ENCODE data around the gene ULK4.
"Not testable (repeated sequence)": the region's sequence is repeated elsewhere in the genome, so short reads cannot be mapped to it uniquely, and the experiment has no call there.

ULK4 gene

GRCh38 chr3:41932464-41932863 lies 29.4 kb downstream of the ULK4 start:
- no peak overlapping the region for H3K27ac Mint-ChIP-seq
- peaks cover 13% of the 10 kb centered on the region for H3K36me3 Mint-ChIP-seq (ENCODE audit: low read depth)
- H3K9me3 Mint-ChIP-seq = no peaks in the 10 kb centered on the region
- H3K27me3 Mint-ChIP-seq (ENCODE audit: low read depth) = no peaks in the 10 kb centered on the region
- no peaks in the 10 kb centered on the region for H3K4me1 Mint-ChIP-seq (ENCODE audit: low read depth)
- no peak overlapping the region for H3K4me3 Mint-ChIP-seq
- DNase-seq (ENCODE audit: low spot score) = no peak

- Mint-ChIP-seq H3K9me3 (no peaks in the 10 kb centered on the region), H3K4me1 (ENCODE audit: low read depth) (no peaks in the 10 kb centered on the region), H3K4me3 (no peak overlapping the region), H3K36me3 (ENCODE audit: low read depth) (no peaks in the 10 kb centered on the region), H3K27me3 (ENCODE audit: low read depth) (no peaks in the 10 kb centered on the region), H3K27ac (no peak overlapping the region)
- no peak for DNase-seq (ENCODE audit: low spot score)
Measured at GRCh38 chr3:41920406-41920965, 41.4 kb downstream of the ULK4 start.

- Mint-ChIP-seq H3K4me3 (no peak overlapping the region), H3K27me3 (ENCODE audit: low read depth) (no peaks in the 10 kb centered on the region), H3K36me3 (ENCODE audit: low read depth) (peaks cover 6% of the 10 kb centered on the region), H3K9me3 (no peaks in the 10 kb centered on the region), H3K4me1 (ENCODE audit: low read depth) (no peaks in the 10 kb centered on the region), H3K27ac (no peak overlapping the region)
- DNase-seq (ENCODE audit: low spot score) = no peak
Measured at GRCh38 chr3:41915353-41915752, 46.5 kb downstream of the ULK4 start.

- Mint-ChIP-seq H3K4me3 (no peak overlapping the region), H3K36me3 (ENCODE audit: low read depth) (peaks cover 7% of the 10 kb centered on the region), H3K27me3 (ENCODE audit: low read depth) (no peaks in the 10 kb centered on the region), H3K9me3 (no peaks in the 10 kb centered on the region), H3K4me1 (ENCODE audit: low read depth) (no peaks in the 10 kb centered on the region), H3K27ac (no peak overlapping the region)
- DNase-seq (ENCODE audit: low spot score) = no peak
Measured at GRCh38 chr3:41912280-41912679, 49.6 kb downstream of the ULK4 start.

- H3K27me3 Mint-ChIP-seq (ENCODE audit: low read depth) = no peaks in the 10 kb centered on the region
- DNase-seq (ENCODE audit: low spot score) = no peak
- no peak overlapping the region for H3K27ac Mint-ChIP-seq
- H3K9me3 Mint-ChIP-seq = no peaks in the 10 kb centered on the region
- H3K4me3 Mint-ChIP-seq = no peak overlapping the region
- H3K36me3 Mint-ChIP-seq (ENCODE audit: low read depth) = peaks cover 7% of the 10 kb centered on the region
- H3K4me1 Mint-ChIP-seq (ENCODE audit: low read depth) = no peaks in the 10 kb centered on the region
Measured at GRCh38 chr3:41907330-41908073, 54.4 kb downstream of the ULK4 start.

- no peaks in the 10 kb centered on the region for H3K4me1 Mint-ChIP-seq (ENCODE audit: low read depth)
- H3K36me3 Mint-ChIP-seq (ENCODE audit: low read depth) = peaks cover 5% of the 10 kb centered on the region
- no peak overlapping the region for H3K4me3 Mint-ChIP-seq
- no peak for DNase-seq (ENCODE audit: low spot score)
- no peaks in the 10 kb centered on the region for H3K27me3 Mint-ChIP-seq (ENCODE audit: low read depth)
- no peaks in the 10 kb centered on the region for H3K9me3 Mint-ChIP-seq
- H3K27ac Mint-ChIP-seq = no peak overlapping the region
Measured at GRCh38 chr3:41900265-41900664, 61.6 kb downstream of the ULK4 start.

GRCh38 chr3:41898631-41899030 lies 63.3 kb downstream of the ULK4 start:
- H3K27me3 Mint-ChIP-seq (ENCODE audit: low read depth) = no peaks in the 10 kb centered on the region
- DNase-seq (ENCODE audit: low spot score) = no peak
- no peak overlapping the region for H3K4me3 Mint-ChIP-seq
- H3K27ac Mint-ChIP-seq = no peak overlapping the region
- peaks cover 6% of the 10 kb centered on the region for H3K36me3 Mint-ChIP-seq (ENCODE audit: low read depth)
- no peaks in the 10 kb centered on the region for H3K9me3 Mint-ChIP-seq
- H3K4me1 Mint-ChIP-seq (ENCODE audit: low read depth) = peaks cover 2% of the 10 kb centered on the region

- peaks cover 15% of the 10 kb centered on the region for H3K9me3 Mint-ChIP-seq
- H3K4me1 Mint-ChIP-seq (ENCODE audit: low read depth) = peaks cover 2% of the 10 kb centered on the region
- no peaks in the 10 kb centered on the region for H3K27me3 Mint-ChIP-seq (ENCODE audit: low read depth)
- peaks cover 14% of the 10 kb centered on the region for H3K36me3 Mint-ChIP-seq (ENCODE audit: low read depth)
- no peak overlapping the region for H3K27ac Mint-ChIP-seq
- no peak overlapping the region for H3K4me3 Mint-ChIP-seq
- DNase-seq (ENCODE audit: low spot score) = no peak
Measured at GRCh38 chr3:41893977-41894376, 67.9 kb downstream of the ULK4 start.

GRCh38 chr3:41888368-41889076 lies 73.4 kb downstream of the ULK4 start:
- Mint-ChIP-seq H3K9me3 (peaks cover 15% of the 10 kb centered on the region), H3K4me3 (no peak overlapping the region), H3K27me3 (ENCODE audit: low read depth) (no peaks in the 10 kb centered on the region), H3K36me3 (ENCODE audit: low read depth) (peaks cover 11% of the 10 kb centered on the region), H3K27ac (no peak overlapping the region), H3K4me1 (ENCODE audit: low read depth) (no peaks in the 10 kb centered on the region)
- no peak for DNase-seq (ENCODE audit: low spot score)

GRCh38 chr3:41882956-41883355 lies 78.9 kb downstream of the ULK4 start:
- Mint-ChIP-seq H3K4me1 (ENCODE audit: low read depth) (no peaks in the 10 kb centered on the region), H3K27ac (no peak overlapping the region), H3K36me3 (ENCODE audit: low read depth) (no peaks in the 10 kb centered on the region), H3K27me3 (ENCODE audit: low read depth) (no peaks in the 10 kb centered on the region), H3K9me3 (no peaks in the 10 kb centered on the region), H3K4me3 (no peak overlapping the region)
- DNase-seq (ENCODE audit: low spot score) = no peak

GRCh38 chr3:41881233-41881821 lies 80.6 kb downstream of the ULK4 start:
- no peaks in the 10 kb centered on the region for H3K9me3 Mint-ChIP-seq
- H3K4me3 Mint-ChIP-seq = no peak overlapping the region
- no peaks in the 10 kb centered on the region for H3K4me1 Mint-ChIP-seq (ENCODE audit: low read depth)
- no peak overlapping the region for H3K27ac Mint-ChIP-seq
- no peak for DNase-seq (ENCODE audit: low spot score)
- H3K36me3 Mint-ChIP-seq (ENCODE audit: low read depth) = no peaks in the 10 kb centered on the region
- no peaks in the 10 kb centered on the region for H3K27me3 Mint-ChIP-seq (ENCODE audit: low read depth)

GRCh38 chr3:41880387-41880786 lies 81.5 kb downstream of the ULK4 start:
- DNase-seq (ENCODE audit: low spot score) = no peak
- Mint-ChIP-seq H3K27me3 (ENCODE audit: low read depth) (no peaks in the 10 kb centered on the region), H3K9me3 (no peaks in the 10 kb centered on the region), H3K4me1 (ENCODE audit: low read depth) (no peaks in the 10 kb centered on the region), H3K36me3 (ENCODE audit: low read depth) (no peaks in the 10 kb centered on the region), H3K4me3 (no peak overlapping the region), H3K27ac (no peak overlapping the region)

GRCh38 chr3:41877741-41878140 lies 84.2 kb downstream of the ULK4 start:
- H3K36me3 Mint-ChIP-seq (ENCODE audit: low read depth); H3K9me3 Mint-ChIP-seq; H3K4me1 Mint-ChIP-seq (ENCODE audit: low read depth); H3K4me3 Mint-ChIP-seq; H3K27ac Mint-ChIP-seq; H3K27me3 Mint-ChIP-seq (ENCODE audit: low read depth); DNase-seq (ENCODE audit: low spot score): not testable (repeated sequence)

GRCh38 chr3:41874022-41874421 lies 87.9 kb downstream of the ULK4 start:
- H3K4me1 Mint-ChIP-seq (ENCODE audit: low read depth) = no peaks in the 10 kb centered on the region
- DNase-seq (ENCODE audit: low spot score) = no peak
- H3K27me3 Mint-ChIP-seq (ENCODE audit: low read depth) = no peaks in the 10 kb centered on the region
- no peak overlapping the region for H3K27ac Mint-ChIP-seq
- H3K4me3 Mint-ChIP-seq = no peak overlapping the region
- H3K36me3 Mint-ChIP-seq (ENCODE audit: low read depth) = no peaks in the 10 kb centered on the region
- H3K9me3 Mint-ChIP-seq = no peaks in the 10 kb centered on the region

Measured in T-helper 2 cell treated with Interferon-gamma antibody and Interleukin-4, amounts not matched to agents 5 μg/mL and 100 μg/mL, for 36 hours (primary cell).